H1 (cell line): ENCODE measurements around the gene FSCN2. TPM values are rescaled to one million over a fixed set of nuclear protein-coding genes. Genes with fewer than 3 reads are reported as not detected.

Experiments used
- CTCF ChIA-PET: fragments of 300-600 bp; sonication (Branson Sonifier 250); formaldehyde crosslinking; loops from one replicate; lab custom pipeline; 2021; ENCODE audit not compliant: partially characterized antibody; lab: Charles Lee
- POLR2A ChIA-PET: fragments of 300-600 bp; sonication (Branson Sonifier 250); formaldehyde crosslinking; loops from one replicate; lab custom pipeline; 2021; ENCODE audit warnings: inconsistent platforms; ENCODE audit not compliant: partially characterized antibody; lab: Charles Lee
- DNase-seq, 2 experiments: peaks; one replicate each; pipeline versions ENCODE4 v3.0.0 to v3.0.0-alpha.2; 2010 to 2022; ENCODE audit warnings: low spot score in 2 of 2, low read depth in 1 of 2, mixed read lengths in 1 of 2
- FAIRE-seq: peaks from 2 replicates; lab custom pipeline; 2011; peaks lifted over from hg19 to GRCh38; lab: Jason Lieb, UNC
- H2AFZ ChIP-seq: 2 replicates; pipeline ENCODE4 v1.8.1; 2012; ENCODE audit warnings: low read length, inconsistent platforms
- H2AK5ac ChIP-seq: 2 replicates; pipeline ENCODE4 v1.6.1; 2013; ENCODE audit warnings: low read depth, low read length
- H2BK120ac ChIP-seq: replicated peaks from 2 replicates; pipeline ENCODE3; 2013; ENCODE audit warnings: low read depth, low read length, inconsistent platforms
- H2BK12ac ChIP-seq: 2 replicates; pipeline ENCODE4 v1.6.1; 2013; ENCODE audit warnings: low read depth, low read length
- H2BK15ac ChIP-seq: 2 replicates; pipeline ENCODE4 v1.6.1; 2013; ENCODE audit warnings: low read length
- H2BK20ac ChIP-seq: 2 replicates; pipeline ENCODE4 v1.6.1; 2013; ENCODE audit warnings: low read length
- H2BK5ac ChIP-seq: 2 replicates; pipeline ENCODE4 v1.6.1; 2013; ENCODE audit warnings: low read depth, low read length
- H3K14ac ChIP-seq: 2 replicates; pipeline ENCODE4 v1.6.1; 2013; ENCODE audit warnings: inconsistent platforms; ENCODE audit not compliant: insufficient read length
- H3K18ac ChIP-seq: 2 replicates; pipeline ENCODE4 v1.6.1; 2013; ENCODE audit warnings: low read length; ENCODE audit errors: extremely low read depth
- H3K23ac ChIP-seq: 2 replicates; pipeline ENCODE4 v1.6.1; 2013; ENCODE audit warnings: inconsistent platforms; ENCODE audit not compliant: insufficient read length
- H3K23me2 ChIP-seq: 2 replicates; pipeline ENCODE4 v1.6.1; 2013; ENCODE audit warnings: low read depth, low read length
- H3K27ac ChIP-seq: 2 replicates; pipeline ENCODE4 v1.6.1; 2011; ENCODE audit warnings: low read depth, low read length, inconsistent platforms
- H3K27me3 ChIP-seq, 4 experiments: replicated peaks in 1 of 4; 1 replicate in 1 of 4; 2 replicates in 3 of 4; pipeline versions ENCODE4 v1.6.1 to v1.8.1; 2011 to 2013; ENCODE audit warnings: low read length in 3 of 4, mild to moderate bottlenecking in 3 of 4, inconsistent platforms in 2 of 4, mixed read lengths in 2 of 4, moderate library complexity in 1 of 4; ENCODE audit not compliant: control insufficient read depth in 3 of 4, insufficient read depth in 3 of 4; ENCODE audit errors: extremely low read depth in 1 of 4
- H3K36me3 ChIP-seq, 4 experiments: 2 replicates each; pipeline versions ENCODE4 v1.6.1 to v1.8.1; 2011 to 2013; ENCODE audit warnings: mild to moderate bottlenecking in 4 of 4, low read length in 3 of 4, moderate library complexity in 2 of 4, control low read depth in 1 of 4, inconsistent platforms in 1 of 4; ENCODE audit not compliant: insufficient read depth in 4 of 4, control insufficient read depth in 2 of 4
- H3K4ac ChIP-seq: replicated peaks from 2 replicates; pipeline ENCODE3; 2013; ENCODE audit warnings: low read length, low read depth, mixed read lengths, inconsistent platforms; ENCODE audit not compliant: insufficient read length
- H3K4me1 ChIP-seq, 4 experiments: replicated peaks in 1 of 4; 1 replicate in 1 of 4; 2 replicates in 3 of 4; pipeline versions ENCODE4 v1.6.1 to v1.8.1; 2011 to 2013; ENCODE audit warnings: low read length in 3 of 4, inconsistent platforms in 2 of 4, mixed read lengths in 1 of 4; ENCODE audit not compliant: insufficient read depth in 4 of 4, control insufficient read depth in 3 of 4
- H3K4me2 ChIP-seq, 2 experiments: 2 replicates each; pipeline versions ENCODE4 v1.6.1 to v1.8.1; 2011 to 2013; ENCODE audit warnings: low read depth in 2 of 2, low read length in 2 of 2, control low read depth in 1 of 2, inconsistent platforms in 1 of 2, mild to moderate bottlenecking in 1 of 2; ENCODE audit not compliant: insufficient read depth in 1 of 2
- H3K4me3 ChIP-seq, 4 experiments: fragments of 200-600, 300-600 bp in 1 of 4; sonication (generic), shearing (Covaris generic), sonication (Bioruptor Twin) in 1 of 4; 2 replicates each; pipeline versions ENCODE4 v1.5.1 to v1.8.1; 2011 to 2016; ENCODE audit warnings: low read length in 4 of 4, low read depth in 3 of 4, control low read depth in 2 of 4, inconsistent platforms in 2 of 4, mild to moderate bottlenecking in 2 of 4, mixed read lengths in 1 of 4, moderate library complexity in 1 of 4; ENCODE audit not compliant: insufficient read depth in 2 of 4; ENCODE audit errors: extremely low read depth in 1 of 4
- H3K56ac ChIP-seq: replicated peaks from 2 replicates; pipeline ENCODE3; 2013; ENCODE audit warnings: low read depth, mild to moderate bottlenecking, mixed read lengths, low read length, inconsistent platforms; ENCODE audit not compliant: insufficient read length
- H3K79me1 ChIP-seq: 2 replicates; pipeline ENCODE4 v1.6.1; 2013; ENCODE audit warnings: low read depth, low read length, control low read depth
- H3K79me2 ChIP-seq, 2 experiments: 2 replicates each; pipeline versions ENCODE4 v1.6.1 to v1.8.1; 2012 to 2013; ENCODE audit warnings: low read length in 2 of 2, mild to moderate bottlenecking in 2 of 2, inconsistent platforms in 1 of 2; ENCODE audit not compliant: insufficient read depth in 2 of 2, control insufficient read depth in 1 of 2
- H3K9ac ChIP-seq, 4 experiments: replicated peaks in 1 of 4; 1 replicate in 1 of 4; 2 replicates in 3 of 4; pipeline versions ENCODE4 v1.6.1 to v1.8.1; 2011 to 2013; ENCODE audit warnings: low read depth in 3 of 4, low read length in 3 of 4, control low read depth in 2 of 4, mild to moderate bottlenecking in 2 of 4, moderate library complexity in 2 of 4, inconsistent platforms in 1 of 4; ENCODE audit errors: extremely low read depth in 1 of 4
- H3K9me3 ChIP-seq, 2 experiments: 2 replicates each; pipeline versions ENCODE4 v1.6.1 to v1.8.1; 2012 to 2013; ENCODE audit warnings: mild to moderate bottlenecking in 2 of 2, moderate library complexity in 2 of 2, control low read depth in 1 of 2, inconsistent platforms in 1 of 2, low read depth in 1 of 2, low read length in 1 of 2, mixed read lengths in 1 of 2; ENCODE audit not compliant: insufficient read depth in 2 of 2
- H4K20me1 ChIP-seq, 2 experiments: replicated peaks in 1 of 2; 2 replicates each; pipeline versions ENCODE3 to v1.8.1; 2011 to 2013; ENCODE audit warnings: inconsistent platforms in 2 of 2, low read length in 2 of 2, mild to moderate bottlenecking in 1 of 2; ENCODE audit not compliant: insufficient read depth in 2 of 2, control insufficient read depth in 1 of 2
- H4K5ac ChIP-seq: 2 replicates; pipeline ENCODE4 v1.6.1; 2013; ENCODE audit warnings: low read length, low read depth, mixed read lengths, inconsistent platforms; ENCODE audit not compliant: insufficient read length
- H4K8ac ChIP-seq: 2 replicates; pipeline ENCODE4 v1.8.0; 2013; ENCODE audit warnings: mild to moderate bottlenecking, moderate library complexity, low read length, inconsistent platforms; ENCODE audit not compliant: insufficient read depth; ENCODE audit errors: extremely low read depth
- H4K91ac ChIP-seq: replicated peaks from 2 replicates; pipeline ENCODE3; 2013; ENCODE audit warnings: low read length, mixed read lengths, inconsistent platforms; ENCODE audit not compliant: insufficient read length
- GABPA ChIP-seq: IDR thresholded peaks from 2 replicates; pipeline ENCODE4 v1.6.1; 2011; ENCODE audit warnings: mild to moderate bottlenecking, low read length, moderate library complexity, borderline replicate concordance; ENCODE audit not compliant: insufficient read depth
- KDM1A ChIP-seq: fragments of 200-600, 300-600 bp; sonication (generic); IDR thresholded peaks from 2 replicates; pipeline ENCODE4 v1.7.1; 2016; ENCODE audit warnings: mild to moderate bottlenecking, low read length, borderline replicate concordance
- POU5F1 ChIP-seq: IDR thresholded peaks from 2 replicates; pipeline ENCODE4 v1.6.1; 2011; ENCODE audit warnings: low read depth, mild to moderate bottlenecking, low read length, moderate library complexity
- TCF12 ChIP-seq: IDR thresholded peaks from 2 replicates; pipeline ENCODE4 v1.6.1; 2011; ENCODE audit warnings: low read depth, mild to moderate bottlenecking, low read length
- ZNF274 ChIP-seq: IDR thresholded peaks from 2 replicates; pipeline ENCODE4 v1.7.0; 2012; ENCODE audit warnings: low read length, borderline replicate concordance; ENCODE audit errors: extremely low read depth
- WGBS, 2 experiments: shearing (Covaris generic) in 1 of 2; methylation state at CpG; one replicate each; pipeline versions ENCODE4 v1.1.6 to v1.1.7; 2013 to 2015; ENCODE audit warnings: low lambda C conversion rate in 2 of 2, mixed read lengths in 2 of 2, inconsistent platforms in 1 of 2, low coverage in 1 of 2, missing lambda C conversion rate in 1 of 2; ENCODE audit not compliant: insufficient replicate concordance in 2 of 2, insufficient coverage in 1 of 2, insufficient read length in 1 of 2; ENCODE audit errors: extremely low coverage in 1 of 2, missing lambda C conversion rate in 1 of 2; 5-methylcytosine and 5-hydroxymethylcytosine counted together
- polyA plus RNA-seq, 7 experiments: library from polyadenylated mRNA; depleted of rRNA in 3 of 7; stranded (reverse) in 5 of 7; unstranded in 2 of 7; fragments of >200 nt in 5 of 7; fragments of 200-250 nt in 2 of 7; gene quantifications; 1 replicate in 5 of 7; 2 replicates in 1 of 7; 4 replicates in 1 of 7; pipeline versions ENCODE4 v1.2.1 to v1.2.3, GENCODE V29; 2011 to 2013; ENCODE audit warnings: missing spikeins in 2 of 7, mixed read lengths in 2 of 7
- total RNA-seq: library from RNA; stranded (reverse); fragmentation: NEBNext Ultra II Directional; extraction: Animal tissue kit (Norgen Biotek cat#: 25700); gene quantifications from 2 replicates; pipeline ENCODE4 v1.2.1, GENCODE V29; 2021
- TF ChIP-seq, protein P1 (sequence below): IDR thresholded peaks from 2 replicates; pipeline ENCODE4 v1.6.1; 2012; ENCODE audit warnings: low read length, inconsistent platforms

FSCN2 gene
- total and polyA plus RNA-seq, 2 of the 8 experiments (the other 6 are each of a cell fraction or from before 2014, with no cell fraction given): 0.18 to 0.30 TPM

DNA sequence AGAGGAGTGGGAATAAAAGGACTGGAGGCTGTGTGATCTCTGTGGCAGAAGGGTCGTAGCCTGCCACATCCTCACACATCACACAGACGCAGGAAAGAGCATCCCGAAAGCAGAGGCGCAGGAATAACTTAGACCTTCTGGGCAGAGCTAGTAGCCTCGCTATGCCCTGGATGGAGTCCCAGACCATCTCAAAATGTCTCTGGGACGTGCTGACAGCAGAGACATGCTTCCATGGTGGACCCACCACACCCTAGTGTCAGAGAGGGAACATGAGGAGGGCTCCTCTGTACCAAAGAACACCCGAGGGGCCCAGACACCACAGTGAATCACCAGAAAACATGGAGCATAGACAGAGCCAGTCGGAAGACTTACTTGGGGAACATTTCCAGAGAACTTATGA lies 53.6 kb downstream of the FSCN2 start:
- Histone ChIP-seq H3K27me3 (no peaks in the 10 kb centered on the region), H3K4me2 (no peak overlapping the region), H3K9me3 (no peaks in the 10 kb centered on the region), H2BK120ac (no peak overlapping the region), H4K91ac (no peak overlapping the region), H3K79me1 (peaks cover 5% of the 10 kb centered on the region), H2BK20ac (no peak overlapping the region), H2AFZ (no peak overlapping the region), H3K18ac (no peak overlapping the region), H4K20me1 (peaks cover 12 to 13% of the 10 kb centered on the region in 2 experiments), H2BK5ac (no peak overlapping the region), H3K23ac (no peak overlapping the region), H3K9ac (no peak overlapping the region), H3K4me3 (no peak overlapping the region), H3K27ac (no peak overlapping the region), H3K56ac (no peak overlapping the region), H3K4me1 (no peaks in the 10 kb centered on the region), H2BK12ac (no peak overlapping the region), H4K5ac (no peak overlapping the region), H3K79me2 (0 out of 4 replicates have a peak, but pooled peaks cover 0 to 2% of the 10 kb centered on the region in 2 experiments), H3K4ac (no peak overlapping the region), H4K8ac (no peak overlapping the region), H3K23me2 (no peaks in the 10 kb centered on the region), H2BK15ac (no peak overlapping the region), H2AK5ac (no peak overlapping the region), H3K14ac (no peak overlapping the region), H3K36me3 (peaks cover 7 to 24% (median 21%) of the 10 kb centered on the region in 4 experiments)
- ChIA-PET POLR2A (interaction anchor here (1.1 to 3.1 kb wide), 3 partner anchors 11 to 16 kb away, joined by 3 to 14 read pairs (median 6); no protein-coding TSS in a partner anchor), CTCF (interaction anchor here (0.5 to 5.1 kb wide), 3 partner anchors 19 to 52 kb away, joined by 3 to 31 read pairs (median 3); no protein-coding TSS in a partner anchor)
- FAIRE-seq (no peak), DNase-seq (no peak)
- 92% methylated on average over 8 of the region's 8 CpGs; no CpG with 5 or more reads in 1 of the 2 experiments for WGBS, 2 experiments
- TF ChIP-seq GABPA (no peak), ZNF274 (no peak), KDM1A (no peak), TCF12 (no peak), POU5F1 (no peak)
- TF ChIP-seq, protein P1, sequence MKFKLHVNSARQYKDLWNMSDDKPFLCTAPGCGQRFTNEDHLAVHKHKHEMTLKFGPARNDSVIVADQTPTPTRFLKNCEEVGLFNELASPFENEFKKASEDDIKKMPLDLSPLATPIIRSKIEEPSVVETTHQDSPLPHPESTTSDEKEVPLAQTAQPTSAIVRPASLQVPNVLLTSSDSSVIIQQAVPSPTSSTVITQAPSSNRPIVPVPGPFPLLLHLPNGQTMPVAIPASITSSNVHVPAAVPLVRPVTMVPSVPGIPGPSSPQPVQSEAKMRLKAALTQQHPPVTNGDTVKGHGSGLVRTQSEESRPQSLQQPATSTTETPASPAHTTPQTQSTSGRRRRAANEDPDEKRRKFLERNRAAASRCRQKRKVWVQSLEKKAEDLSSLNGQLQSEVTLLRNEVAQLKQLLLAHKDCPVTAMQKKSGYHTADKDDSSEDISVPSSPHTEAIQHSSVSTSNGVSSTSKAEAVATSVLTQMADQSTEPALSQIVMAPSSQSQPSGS: no peak
